HG03354 (cell line): Measurements from ENCODE around the gene GID8.

Experiments used
- ATAC-seq: cut with Tn5 transposase; IDR thresholded peaks from one replicate; pipeline ENCODE4 v1.9.1; 2021; ENCODE audit warnings: mild to moderate bottlenecking; ENCODE audit not compliant: unreplicated experiment, poor library complexity, severe bottlenecking

Gene GID8

DNA sequence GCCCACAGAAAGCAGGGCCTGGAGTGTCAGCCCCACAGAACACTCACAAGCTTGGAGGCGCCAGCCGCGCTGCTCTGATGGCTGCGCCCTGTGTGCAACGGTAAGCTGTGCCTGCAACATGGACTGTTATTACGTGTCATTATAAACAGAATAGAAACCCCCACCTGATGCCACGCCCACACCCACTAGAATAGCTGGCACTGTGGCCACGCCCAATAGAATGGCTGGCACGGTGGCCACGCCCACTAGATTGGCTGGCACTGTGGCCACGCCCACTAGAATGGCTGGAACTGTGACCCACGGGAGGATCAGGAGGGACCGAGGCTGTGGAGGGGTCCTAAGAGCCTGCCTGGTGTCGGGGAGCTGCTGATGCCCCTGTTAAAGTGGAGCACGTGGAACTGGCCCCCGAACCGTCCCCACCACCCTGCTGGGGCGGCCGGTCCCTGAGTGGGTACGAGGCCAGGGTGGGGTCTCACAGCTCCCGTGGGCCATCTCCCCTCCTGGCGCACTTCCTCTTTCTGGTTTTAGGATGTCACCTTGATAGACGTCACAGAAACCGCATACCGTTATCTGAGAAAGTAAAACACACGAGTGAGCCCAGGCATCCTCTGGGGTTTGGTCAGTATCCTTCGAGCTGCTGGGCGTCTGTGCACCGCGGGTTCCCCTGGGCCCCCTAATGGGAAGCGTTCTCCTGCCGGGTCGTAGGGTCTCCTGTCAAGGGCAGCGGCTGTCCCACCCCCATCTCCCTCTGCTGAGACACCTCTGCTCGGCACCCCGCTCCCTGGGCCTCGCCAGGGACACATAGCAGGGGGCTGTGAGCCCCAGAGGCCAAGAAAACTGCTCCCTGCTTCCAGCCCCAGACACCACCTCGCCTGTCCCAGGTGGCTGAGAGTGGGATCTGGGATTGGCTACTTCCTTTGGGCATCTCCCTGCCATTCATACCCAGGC is 39.9 kb downstream of the GID8 start:
- peak; percentile 61 for ATAC-seq

DNA sequence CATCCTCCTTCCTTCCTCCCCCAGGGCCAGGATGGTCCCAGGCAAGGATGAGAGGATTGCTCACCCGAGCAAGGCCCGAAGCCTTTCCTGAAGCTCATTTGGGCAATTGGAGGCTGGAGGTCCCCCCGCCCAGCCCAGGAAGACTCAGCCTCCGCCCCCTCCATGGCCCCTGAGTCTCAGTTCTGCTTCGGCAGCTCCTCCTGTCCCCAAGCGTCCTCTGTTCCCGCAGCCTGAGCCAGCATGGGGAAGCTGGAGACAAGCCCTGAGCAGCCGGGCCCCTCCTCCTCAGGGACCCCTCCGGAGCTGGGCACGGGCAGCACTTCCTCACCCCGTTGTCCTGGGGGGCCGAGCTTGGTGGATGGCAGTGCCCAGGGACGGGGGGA is 40.6 kb downstream of the GID8 start:
- ATAC-seq = no peak

DNA sequence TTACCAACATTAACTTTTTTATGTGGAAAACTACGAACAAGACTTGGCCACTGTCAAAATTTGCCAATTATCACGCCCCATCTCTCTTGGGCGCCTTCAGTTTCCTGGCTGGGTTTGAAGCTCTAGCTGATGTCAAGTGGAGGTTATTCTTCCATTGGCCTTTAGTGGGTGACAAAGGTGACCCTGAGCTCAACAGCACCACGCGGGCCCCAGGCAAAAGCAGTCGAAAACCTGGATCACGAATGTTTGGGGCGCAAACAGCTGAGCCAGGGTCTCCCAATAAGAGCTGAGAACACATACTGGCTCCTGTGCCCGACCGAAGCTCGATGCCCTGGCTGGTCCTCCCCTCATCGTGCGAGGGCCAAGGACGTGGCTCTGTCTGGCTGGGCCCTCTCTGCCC is 41.4 kb downstream of the GID8 start:
- no peak for ATAC-seq

DNA sequence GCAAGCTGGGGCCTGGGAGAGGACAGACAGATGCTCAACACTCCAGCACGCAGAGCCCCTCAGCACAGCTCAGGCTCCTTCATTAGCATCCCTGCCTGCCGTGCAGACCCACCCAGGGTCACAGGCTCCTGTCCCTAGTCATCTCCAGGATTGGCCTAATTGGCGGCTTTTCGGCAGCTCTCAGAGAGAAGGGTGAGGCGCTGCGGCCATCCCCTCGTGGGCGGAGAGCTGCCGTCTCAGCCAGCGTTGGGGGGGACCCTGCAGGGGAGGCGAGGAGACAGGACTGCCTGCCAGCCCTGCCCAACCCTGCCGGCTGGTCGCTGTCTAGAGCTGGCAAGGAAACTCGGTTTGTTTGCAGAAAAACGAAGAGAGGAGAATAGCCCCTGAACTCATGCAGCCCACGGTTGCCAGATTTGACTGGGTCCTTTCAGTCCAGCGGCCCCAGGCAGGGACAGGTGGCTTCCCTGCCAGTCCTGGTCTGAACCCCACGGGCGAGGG is 42.0 kb downstream of the GID8 start:
- ATAC-seq = no peak

GRCh38 chr20:62980380-62980960 is 42.5 kb downstream of the GID8 start:
- no peak for ATAC-seq

GRCh38 chr20:62980970-62981369 is 43.0 kb downstream of the GID8 start:
- no peak for ATAC-seq

DNA sequence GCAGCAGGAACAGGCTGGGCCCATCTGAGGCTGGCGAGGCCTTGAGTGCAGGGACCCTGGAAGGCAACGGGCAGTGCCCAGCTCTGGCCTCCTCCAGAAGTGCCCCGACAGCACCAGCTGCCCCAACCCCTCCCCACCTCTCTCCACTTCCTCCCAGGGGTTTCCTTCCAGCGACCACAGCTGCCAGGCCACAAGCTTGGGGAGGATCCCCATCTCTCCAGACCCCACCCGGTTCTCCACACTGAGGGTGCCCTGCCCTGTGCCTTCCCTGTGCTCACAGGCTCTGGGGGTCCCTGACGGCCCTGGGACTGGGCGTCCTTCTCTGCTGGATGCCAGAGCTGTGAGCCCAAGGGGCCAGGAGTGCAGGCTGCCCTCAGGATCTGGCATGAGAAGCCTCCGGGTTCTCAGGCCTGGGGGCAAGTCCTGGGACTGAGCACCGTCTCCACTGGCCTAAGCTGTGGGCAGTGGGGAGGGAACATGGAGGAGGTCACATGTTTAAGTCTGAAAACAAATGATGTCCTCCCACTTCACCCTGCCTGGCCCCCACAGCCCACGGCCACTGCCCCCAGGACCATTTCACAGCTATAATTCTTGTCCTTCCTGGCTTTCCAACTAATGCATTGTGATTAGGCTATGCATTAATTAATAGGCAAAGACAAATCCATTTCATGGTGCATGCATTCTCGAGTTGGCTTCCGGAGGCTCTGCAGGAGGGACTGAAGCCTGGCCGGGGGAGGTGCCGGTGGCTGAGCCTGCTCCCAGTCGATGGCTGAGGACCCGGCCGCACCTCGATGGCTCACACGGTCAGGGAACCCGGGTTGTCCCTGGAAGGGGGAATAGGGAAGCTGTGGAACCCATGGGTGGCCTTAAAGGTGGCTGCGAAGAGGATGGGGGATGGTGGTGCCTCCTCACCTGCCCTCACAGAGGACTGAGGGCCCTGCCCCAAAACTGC is 44.5 kb downstream of the GID8 start:
- ATAC-seq = no peak

GRCh38 chr20:62983210-62983609 is 45.3 kb downstream of the GID8 start:
- no peak for ATAC-seq

- ATAC-seq = no peak
Measured at GRCh38 chr20:62984666-62985443, 46.9 kb downstream of the GID8 start.

GRCh38 chr20:62985444-62985778 is 47.5 kb downstream of the GID8 start:
- ATAC-seq = no peak

DNA sequence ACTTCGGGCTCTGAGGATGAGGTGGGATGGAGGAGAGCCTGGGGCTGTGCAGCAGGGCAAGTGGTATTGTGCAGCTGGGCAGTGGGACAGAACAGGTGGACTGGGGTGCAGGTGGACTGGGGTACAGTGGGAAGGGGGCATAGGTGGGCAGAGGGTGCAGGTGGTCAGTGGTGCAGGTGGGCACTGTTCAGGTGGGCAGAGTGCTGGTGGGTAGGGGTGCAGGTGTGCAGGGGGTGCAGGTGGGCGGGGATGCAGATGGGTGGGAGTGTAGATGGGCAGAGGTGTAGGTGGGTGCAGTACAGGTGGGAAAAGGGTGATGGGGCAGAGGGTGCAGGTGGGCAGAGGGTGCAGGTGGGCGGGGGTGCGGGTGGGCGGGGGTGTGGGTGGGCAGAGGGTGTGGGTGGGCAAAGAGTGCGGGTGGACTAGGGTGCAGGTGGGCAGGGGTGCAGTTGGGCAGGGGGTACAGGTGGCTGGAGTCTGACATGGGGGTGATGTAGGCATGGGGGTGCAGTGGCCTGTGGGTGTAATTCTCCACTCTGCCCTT is 48.4 kb downstream of the GID8 start:
- ATAC-seq = no peak

DNA sequence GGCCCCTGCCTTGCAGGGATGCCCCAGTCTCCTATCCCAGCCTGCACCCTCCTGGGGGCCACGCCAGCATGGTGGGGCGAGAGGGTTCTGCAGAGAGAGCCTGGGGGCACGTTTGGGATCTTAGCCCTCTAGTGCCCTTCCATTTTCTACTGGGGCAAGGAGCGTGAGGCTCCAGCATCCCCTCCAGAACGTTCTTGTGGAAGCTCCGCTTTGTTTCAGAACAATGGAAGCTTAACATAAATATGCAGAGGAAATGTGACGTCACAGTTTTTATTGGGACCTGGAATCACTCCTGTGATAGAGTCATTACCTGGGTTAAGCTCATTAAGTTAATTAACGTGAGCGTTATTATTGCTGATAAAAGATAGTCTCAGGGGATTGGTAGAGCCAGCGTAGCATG is 49.2 kb downstream of the GID8 start:
- no peak for ATAC-seq

DNA sequence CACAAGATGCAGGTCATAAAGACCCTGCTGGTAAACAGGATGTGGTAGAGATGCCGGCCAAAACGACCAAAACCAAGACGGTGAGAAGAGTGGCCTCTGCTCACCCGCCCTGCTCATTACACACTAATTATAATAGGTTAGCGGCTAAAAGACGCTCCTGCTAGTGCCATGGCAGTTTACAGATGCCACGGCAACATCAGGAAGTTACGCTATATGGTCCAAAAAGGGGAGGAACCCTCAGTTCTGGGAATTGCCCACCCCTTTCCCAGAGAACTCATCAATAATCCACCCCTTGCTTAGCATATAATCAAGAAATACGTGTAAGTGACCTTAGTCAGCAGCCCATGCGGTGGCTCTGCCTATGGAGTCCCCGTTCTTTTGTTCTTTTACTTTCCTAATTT is 51.3 kb downstream of the GID8 start:
- no peak for ATAC-seq

GRCh38 chr20:62990306-62990825 is 52.4 kb downstream of the GID8 start:
- ATAC-seq = no peak

- no peak for ATAC-seq
Measured at GRCh38 chr20:62991196-62991807, 53.4 kb downstream of the GID8 start.

DNA sequence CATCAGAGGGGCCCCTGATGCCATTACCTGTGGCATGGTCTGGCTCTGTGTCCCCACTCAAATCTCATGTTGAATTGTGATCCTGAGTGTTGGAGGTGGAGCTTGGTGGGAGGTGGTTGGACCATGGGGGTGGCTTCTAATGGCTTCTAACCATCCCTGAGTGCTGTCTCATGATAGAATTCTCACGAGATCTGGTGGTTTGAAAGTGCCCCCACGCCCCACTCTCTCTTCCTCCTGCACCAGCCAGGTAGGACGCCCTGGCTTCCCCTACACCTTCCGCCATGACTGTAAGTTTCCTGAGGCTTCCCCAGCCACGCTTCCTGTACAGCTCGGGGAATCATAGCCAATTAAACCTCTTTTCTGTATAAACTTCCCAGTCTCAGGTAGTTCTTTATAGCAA is 53.9 kb downstream of the GID8 start:
- ATAC-seq = no peak

DNA sequence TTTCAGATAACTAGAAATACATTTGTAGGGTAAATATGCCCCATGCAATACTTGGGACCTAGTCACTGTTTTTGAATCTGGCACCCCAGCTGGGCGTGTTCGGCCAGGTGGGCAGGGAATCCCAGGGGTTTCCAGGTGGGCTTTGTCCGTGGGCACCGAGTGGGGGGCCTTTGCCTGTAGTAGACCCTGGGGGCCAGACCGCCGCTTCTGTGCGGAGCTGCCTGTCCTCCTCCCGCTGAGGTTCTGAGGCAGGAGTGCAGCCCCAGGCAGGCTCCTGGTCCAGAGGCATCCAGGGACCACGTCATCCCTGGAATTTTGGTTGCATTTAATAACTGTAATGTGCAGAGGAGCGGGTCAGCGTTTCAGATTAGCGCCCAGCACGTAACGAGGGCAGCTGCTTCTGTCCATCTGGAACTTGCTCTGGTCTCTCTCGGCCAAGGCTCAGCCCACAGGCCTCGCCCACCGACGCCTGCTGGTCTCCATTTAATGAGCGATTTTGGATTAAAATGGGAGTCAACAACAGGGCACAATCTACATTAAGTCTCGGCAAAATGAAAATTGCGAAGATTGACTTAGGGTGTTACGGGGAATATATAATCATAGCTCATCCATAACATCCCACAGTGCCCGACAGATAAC is 56.0 kb downstream of the GID8 start:
- ATAC-seq = no peak

DNA sequence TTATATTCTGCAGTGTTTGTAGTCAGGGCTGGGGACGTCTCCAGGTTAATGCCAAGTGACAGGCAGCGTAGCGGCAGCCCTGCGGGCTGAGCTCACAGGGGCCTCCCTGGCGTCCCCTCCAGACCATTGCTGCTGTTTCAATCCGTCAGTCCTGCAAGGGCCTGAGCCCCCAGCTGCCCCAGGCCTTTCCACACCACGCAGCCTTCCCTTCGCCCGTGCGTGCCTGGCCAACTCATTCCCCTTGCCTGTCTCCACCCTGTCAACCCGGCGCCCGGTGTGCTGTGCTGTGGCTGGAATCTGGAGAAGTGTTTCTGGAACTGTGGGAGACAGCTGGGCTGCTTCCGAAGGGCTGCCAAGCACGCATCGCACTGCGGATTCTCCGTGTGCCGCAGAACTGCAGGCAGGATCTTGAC is 56.9 kb downstream of the GID8 start:
- no peak for ATAC-seq
